SU-DHL-6 (cell line): Measurements from ENCODE around the gene NUTM2F.
"Not testable (repeated sequence)": the region's sequence is repeated elsewhere in the genome, so short reads cannot be mapped to it uniquely, and the experiment has no call there.

Experiments used
- H2AFZ ChIP-seq: fragments of 200-600 bp; sonication (generic); 2 replicates; pipeline ENCODE4 v1.6.1; 2014; ENCODE audit warnings: low read depth, mild to moderate bottlenecking, moderate library complexity, mixed read lengths, antibody characterized with exemption, low read length; ENCODE audit not compliant: severe bottlenecking
- H3F3A ChIP-seq: fragments of 200-600 bp; shearing (Covaris generic); 2 replicates; pipeline ENCODE4 v1.6.0; 2016; ENCODE audit warnings: antibody characterized with exemption, mild to moderate bottlenecking; ENCODE audit not compliant: insufficient read depth
- H3K27ac ChIP-seq: fragments of 200-600 bp; sonication (generic); 2 replicates; pipeline ENCODE4 v1.5.1; 2016; ENCODE audit warnings: low read depth, mild to moderate bottlenecking, low read length, moderate library complexity, mixed read lengths
- H3K27me3 ChIP-seq: fragments of 200-600 bp; sonication (generic), shearing (Covaris generic); 2 replicates; pipeline ENCODE4 v1.6.0; 2014; ENCODE audit warnings: mild to moderate bottlenecking, low read length
- H3K36me3 ChIP-seq: fragments of 200-600 bp; sonication (generic); 2 replicates; pipeline ENCODE4 v1.6.1; 2014; ENCODE audit warnings: mild to moderate bottlenecking, low read length, mixed read lengths
- H3K4me2 ChIP-seq: fragments of 300-600, 200-600 bp; shearing (Covaris generic), sonication (generic); 2 replicates; pipeline ENCODE4 v1.6.0; 2014; ENCODE audit warnings: low read length, low read depth, mild to moderate bottlenecking; ENCODE audit not compliant: poor library complexity, severe bottlenecking
- H3K4me3 ChIP-seq: fragments of 200-600 bp; sonication (generic); 2 replicates; pipeline ENCODE4 v1.5.1; 2014; ENCODE audit warnings: antibody characterized with exemption, low read length, mild to moderate bottlenecking, mixed read lengths; ENCODE audit not compliant: insufficient read depth, poor library complexity, severe bottlenecking
- H3K79me2 ChIP-seq: fragments of 200-600 bp; sonication (generic); 2 replicates; pipeline ENCODE4 v1.6.1; 2014; ENCODE audit warnings: mild to moderate bottlenecking, low read length, moderate library complexity; ENCODE audit not compliant: insufficient read depth
- H3K9ac ChIP-seq: fragments of 200-600 bp; sonication (generic); 2 replicates; pipeline ENCODE4 v1.7.0; 2014; ENCODE audit warnings: mild to moderate bottlenecking, low read length
- H3K9me2 ChIP-seq: fragments of 200-600 bp; sonication (generic); replicated peaks from 2 replicates; pipeline ENCODE4 v1.6.1; 2014; ENCODE audit warnings: low read length; ENCODE audit not compliant: insufficient read depth
- H3K9me3 ChIP-seq: fragments of 200-600 bp; sonication (generic); 2 replicates; pipeline ENCODE4 v1.6.1; 2014; ENCODE audit warnings: low read length, mixed read lengths; ENCODE audit not compliant: insufficient read depth
- H4K20me1 ChIP-seq: fragments of 200-600 bp; sonication (generic); 2 replicates; pipeline ENCODE4 v1.6.1; 2014; ENCODE audit warnings: low read depth, mild to moderate bottlenecking, antibody characterized with exemption, low read length, moderate library complexity, mixed read lengths
- CTCF ChIP-seq: fragments of 200-600 bp; sonication (generic); IDR thresholded peaks from one replicate; pipeline ENCODE4 v1.5.1; 2017; ENCODE audit warnings: antibody characterized with exemption, mild to moderate bottlenecking, low read length, moderate library complexity; ENCODE audit not compliant: insufficient read depth, poor library complexity, severe bottlenecking
- EZH2phosphoT487 ChIP-seq: fragments of 200-600 bp; sonication (generic), shearing (Covaris generic); conservative IDR thresholded peaks from 2 replicates; pipeline ENCODE4 v1.6.1; 2018; ENCODE audit warnings: mild to moderate bottlenecking, antibody characterized with exemption, low read length, moderate library complexity, mixed read lengths

Gene NUTM2F

GRCh38 chr9:94280409-94280989, 47.9 kb downstream of the NUTM2F start:
- TF ChIP-seq EZH2phosphoT487 (no peak), CTCF (no peak)
- peaks cover 8% of the 10 kb centered on the region; the same call in 1 of the 2 replicates for H3K9me3 ChIP-seq

DNA sequence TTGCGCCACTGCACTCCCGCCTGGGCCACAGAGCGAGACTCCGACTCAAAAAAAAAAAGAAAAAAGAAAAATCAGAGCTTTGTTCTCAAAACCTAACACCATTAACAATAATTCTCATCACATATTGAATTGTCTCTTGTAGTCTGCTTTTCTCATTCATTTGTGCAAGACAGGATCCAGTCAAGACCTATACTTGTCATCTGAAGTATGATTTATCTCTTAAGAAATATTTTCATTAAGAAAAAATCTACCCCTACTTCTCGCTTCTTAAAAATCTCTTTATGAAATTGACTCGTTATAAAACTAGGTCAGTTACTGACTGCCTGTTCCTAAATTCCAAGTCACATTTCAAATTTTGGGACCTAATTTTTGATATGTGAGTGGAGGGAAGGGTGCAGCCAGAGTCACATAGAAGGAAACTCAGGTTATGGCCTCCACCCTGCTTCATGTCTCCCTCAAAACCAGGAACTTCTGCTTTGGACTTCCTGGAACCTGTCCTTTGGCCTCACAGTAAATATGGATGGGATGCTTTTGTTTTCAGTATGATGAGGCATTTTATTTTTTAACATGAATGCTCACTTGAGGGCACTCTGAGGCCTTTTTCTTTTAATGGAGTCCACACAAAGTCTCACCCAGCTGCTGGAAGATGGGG, 50.4 kb downstream of the NUTM2F start:
- Histone ChIP-seq H3F3A (no peaks in the 10 kb centered on the region), H3K79me2 (peaks cover 41% of the 10 kb centered on the region), H3K27me3 (no peaks in the 10 kb centered on the region), H4K20me1 (no peaks in the 10 kb centered on the region), H3K4me3 (no peak overlapping the region), H3K9me2 (no peaks in the 10 kb centered on the region), H3K27ac (no peak overlapping the region), H3K36me3 (peaks cover 17% of the 10 kb centered on the region), H3K9me3 (peaks cover 8% of the 10 kb centered on the region; the same call in 1 of the 2 replicates), H3K9ac (no peak overlapping the region), H2AFZ (no peak overlapping the region), H3K4me2 (no peak overlapping the region)
- no peak for TF ChIP-seq CTCF
- no peak for TF ChIP-seq EZH2phosphoT487

More at GRCh38 chr9:94280409-94280989, 47.9 kb downstream of the NUTM2F start:
- H4K20me1 ChIP-seq: 0 out of 2 replicates have a peak, but pooled peaks cover 2% of the 10 kb centered on the region
- H3K27me3 ChIP-seq: no peaks in the 10 kb centered on the region
- no peak overlapping the region for H3K9ac ChIP-seq
- H3K4me2 ChIP-seq: no peak overlapping the region
- no peak overlapping the region for H3K4me3 ChIP-seq
- no peaks in the 10 kb centered on the region for H3K9me2 ChIP-seq
- no peaks in the 10 kb centered on the region for H3F3A ChIP-seq
- H3K36me3 ChIP-seq: peaks cover 19% of the 10 kb centered on the region
- no peak overlapping the region for H2AFZ ChIP-seq
- H3K79me2 ChIP-seq: peaks cover 18% of the 10 kb centered on the region
- no peak overlapping the region for H3K27ac ChIP-seq

- not testable (repeated sequence) for H3K27me3 ChIP-seq, H3K9ac ChIP-seq, H3K9me2 ChIP-seq, H3K27ac ChIP-seq, H3K9me3 ChIP-seq, H2AFZ ChIP-seq, H3K4me3 ChIP-seq, H4K20me1 ChIP-seq, H3F3A ChIP-seq, H3K4me2 ChIP-seq
- peaks cover 51% of the 10 kb centered on the region for H3K79me2 ChIP-seq
- peaks cover 17% of the 10 kb centered on the region for H3K36me3 ChIP-seq
These were observed 51.4 kb downstream of the NUTM2F start for GRCh38 chr9:94277029-94277428.

- no peak overlapping the region for H3K9ac ChIP-seq
- peaks cover 20% of the 10 kb centered on the region for H3K9me3 ChIP-seq
- no peaks in the 10 kb centered on the region for H3K27me3 ChIP-seq
- H3K36me3 ChIP-seq: peaks cover 22% of the 10 kb centered on the region
- no peak overlapping the region for H3K27ac ChIP-seq
- H3K79me2 ChIP-seq: peaks cover 90% of the 10 kb centered on the region
- no peak overlapping the region for H2AFZ ChIP-seq
- no peak overlapping the region for H3K4me3 ChIP-seq
- no peaks in the 10 kb centered on the region for H3K9me2 ChIP-seq
- H4K20me1 ChIP-seq: no peaks in the 10 kb centered on the region
- no peak for TF ChIP-seq CTCF
- no peak for TF ChIP-seq EZH2phosphoT487
- H3F3A ChIP-seq: no peaks in the 10 kb centered on the region; the same call in 1 of the 2 replicates
- H3K4me2 ChIP-seq: no peak overlapping the region
These were observed 58.4 kb downstream of the NUTM2F start for GRCh38 chr9:94270009-94270408.
